Activated naive CD4-positive, alpha-beta T cell treated with anti-CD3 and anti-CD28 coated beads for 36 hours (primary cell): ENCODE measurements around the gene ZFP57. TPM values are rescaled to one million over a fixed set of nuclear protein-coding genes. Genes with fewer than 3 reads are reported as not detected.

ENCODE experiments used
- CTCF ChIA-PET: fragments of 350-600 bp; sonication (Branson Sonifier 250); formaldehyde crosslinking; loops from one replicate; lab custom pipeline; 2021; ENCODE audit warnings: antibody characterized with exemption; lab: Charles Lee
- DNase-seq: peaks from one replicate; pipeline ENCODE4 v3.0.0-alpha.2; 2020
- H3K27ac Mint-ChIP-seq: one replicate; pipeline ENCODE4 v1.8.0; 2021; ENCODE audit warnings: mild to moderate bottlenecking, mixed read lengths
- H3K27me3 Mint-ChIP-seq: one replicate; pipeline ENCODE4 v1.8.0; 2021; ENCODE audit warnings: low read depth, mixed read lengths
- H3K36me3 Mint-ChIP-seq: one replicate; pipeline ENCODE4 v1.8.0; 2021; ENCODE audit warnings: low read depth, mixed read lengths
- H3K4me1 Mint-ChIP-seq: one replicate; pipeline ENCODE4 v1.8.0; 2021; ENCODE audit warnings: low read depth, mixed read lengths
- H3K4me3 Mint-ChIP-seq: one replicate; pipeline ENCODE4 v1.8.0; 2021; ENCODE audit warnings: mild to moderate bottlenecking, moderate library complexity, mixed read lengths
- H3K9me3 Mint-ChIP-seq: one replicate; pipeline ENCODE4 v1.8.0; 2021; ENCODE audit warnings: mixed read lengths
- intact Hi-C: fragments of 100-400 bp; cut with micrococcal nuclease; formaldehyde crosslinking; loops from one replicate; pipeline ENCODE4 v1.15.1; 2023
- total RNA-seq, 2 experiments: library from RNA; stranded (reverse); gene quantifications; one replicate each; pipeline ENCODE4 v1.2.3, GENCODE V29; 2021

ZFP57 gene
- total RNA-seq, 2 experiments from 2014 or later: not detected

DNA sequence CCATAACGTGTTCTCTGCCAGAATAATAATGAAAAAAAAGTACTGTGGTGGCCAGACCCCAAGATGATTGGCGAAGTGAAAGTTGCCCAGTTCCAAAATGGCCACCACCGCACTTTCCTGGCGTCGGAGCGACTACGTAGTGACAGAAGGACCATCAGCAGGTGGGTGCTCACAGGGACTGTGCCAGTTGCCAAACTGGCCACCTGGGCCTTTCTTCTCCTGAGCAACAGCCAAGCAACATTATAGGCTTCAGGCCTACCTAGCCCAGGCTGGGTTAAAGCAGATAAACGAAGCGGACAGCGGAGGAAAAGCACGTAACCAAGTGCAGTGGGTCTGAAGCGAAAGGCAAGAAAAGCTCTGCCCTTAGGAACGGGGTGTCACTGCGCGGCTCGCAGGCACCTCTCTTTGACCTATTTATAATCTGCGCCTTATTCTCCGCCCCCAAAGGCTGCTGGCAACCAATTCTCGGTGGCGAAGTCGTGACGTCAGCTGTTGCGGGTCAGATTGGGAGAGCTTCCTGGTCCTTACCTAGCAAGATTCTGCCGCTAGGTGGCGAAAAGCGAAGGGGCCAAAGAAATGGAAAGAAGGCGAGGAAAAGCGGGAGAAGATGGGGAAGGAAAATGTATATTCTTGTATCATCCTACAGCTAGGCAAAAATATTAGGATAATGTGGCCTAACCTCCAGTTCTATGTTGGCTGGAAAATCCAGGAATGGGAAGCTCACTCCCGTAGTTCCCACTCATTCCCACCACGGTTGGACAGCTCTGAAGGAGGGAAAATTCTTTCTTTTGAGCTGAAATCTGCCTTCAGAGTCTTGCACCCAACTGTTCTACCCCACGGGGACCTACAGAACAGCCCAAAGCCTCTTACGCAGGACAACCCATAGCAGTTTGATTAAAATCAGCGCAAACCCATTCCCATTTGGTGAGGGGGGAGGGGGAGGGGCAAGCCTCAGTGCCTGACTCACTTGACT lies 31.0 kb downstream of the ZFP57 start:
- CTCF ChIA-PET: interaction anchor here (0.6 to 7.1 kb wide), 36 partner anchors 9 to 472 kb away, joined by 3 to 145 read pairs (median 4); partner anchors contain the start of gene GABBR1
- Mint-ChIP-seq H3K36me3 (no peaks in the 10 kb centered on the region), H3K27ac (peak overlapping the region; percentile 92), H3K27me3 (no peaks in the 10 kb centered on the region), H3K9me3 (no peaks in the 10 kb centered on the region), H3K4me1 (peaks cover 4% of the 10 kb centered on the region), H3K4me3 (peak overlapping the region; percentile 92)
- intact Hi-C loops: loop anchor here (1.0 to 5.0 kb wide), 5 partner anchors 17 to 177 kb away; partner anchors contain the start of genes GABBR1, HLA-F and HLA-G
- DNase-seq: peak; percentile 99

DNA sequence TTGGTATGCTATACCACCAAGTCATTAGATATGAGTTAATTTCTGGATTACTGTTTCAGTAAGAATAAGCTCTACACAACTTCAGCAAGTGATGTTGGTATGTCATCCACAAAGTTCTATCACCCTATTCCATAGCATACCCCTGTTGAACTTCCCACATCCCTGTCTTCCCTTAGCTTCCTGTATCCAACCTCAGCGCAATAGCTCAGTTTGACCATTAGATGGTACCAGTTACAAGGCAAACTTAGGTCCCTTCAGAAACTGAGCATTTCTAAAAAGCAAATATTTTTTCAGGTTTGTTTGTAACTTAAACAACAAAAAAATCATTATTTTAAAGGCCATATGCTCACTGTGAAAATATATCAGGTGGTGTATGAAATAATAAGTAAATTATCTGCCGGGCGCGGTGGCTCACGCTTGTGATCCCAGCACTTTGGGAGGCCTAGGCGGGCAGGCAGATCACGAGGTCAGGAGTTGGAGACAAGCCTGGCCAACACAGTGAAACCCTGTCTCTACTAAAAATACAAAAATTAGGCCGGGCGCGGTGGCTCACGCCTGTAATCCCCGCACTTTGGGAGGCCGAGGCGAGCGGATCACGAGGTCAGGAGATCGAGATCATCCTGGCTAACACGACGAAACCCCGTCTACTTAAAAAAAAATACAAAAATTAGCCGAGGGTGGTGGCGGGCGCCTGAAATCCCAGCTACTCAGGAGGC lies 32.9 kb downstream of the ZFP57 start:
- no peaks in the 10 kb centered on the region for H3K9me3 Mint-ChIP-seq
- H3K4me3 Mint-ChIP-seq: no peak overlapping the region
- intact Hi-C loops: loop anchor here (2.0 kb wide), 1 partner anchor 15 kb away; the partner anchor contains the start of gene GABBR1
- H3K27ac Mint-ChIP-seq: no peak overlapping the region
- H3K4me1 Mint-ChIP-seq: peaks cover 7% of the 10 kb centered on the region
- no peaks in the 10 kb centered on the region for H3K36me3 Mint-ChIP-seq
- H3K27me3 Mint-ChIP-seq: no peaks in the 10 kb centered on the region
- CTCF ChIA-PET: interaction anchor here (0.8 to 1.5 kb wide), 8 partner anchors 10 to 187 kb away, joined by 3 to 7 read pairs (median 4); no protein-coding TSS in a partner anchor
- no peak for DNase-seq

DNA sequence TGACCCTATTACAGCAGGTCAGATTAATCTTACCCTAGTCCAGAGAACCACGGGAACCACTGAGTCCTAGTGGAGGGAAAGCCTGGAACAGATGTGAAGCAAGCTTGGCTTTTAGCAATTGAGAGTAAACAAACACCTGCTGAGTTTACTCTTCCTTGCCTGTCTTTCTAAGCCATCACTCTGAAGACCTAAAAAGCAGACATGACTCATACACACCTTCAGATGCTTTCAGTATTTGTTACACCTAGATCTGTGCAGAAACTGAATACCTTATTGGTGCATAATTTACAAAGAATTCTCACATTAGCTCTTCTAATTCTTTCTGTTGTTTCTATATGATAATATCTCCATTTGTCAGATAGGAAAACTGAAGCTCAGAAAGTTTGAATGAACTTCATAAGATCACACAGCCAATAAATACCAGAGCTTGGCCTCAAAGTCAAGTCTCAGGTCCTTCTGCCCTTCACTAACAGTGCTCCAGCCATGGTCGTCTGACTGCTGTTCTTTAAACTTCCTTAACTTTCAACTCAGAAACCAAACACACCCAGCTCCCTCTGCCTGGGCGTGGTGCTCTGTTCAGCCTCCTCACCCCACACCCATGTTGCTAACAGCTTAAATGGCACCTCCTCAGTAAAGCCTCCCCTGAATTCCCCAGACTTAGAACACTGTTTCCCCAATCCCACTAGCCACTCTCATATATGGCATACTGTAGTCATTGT lies 39.4 kb downstream of the ZFP57 start:
- Mint-ChIP-seq H3K36me3 (no peaks in the 10 kb centered on the region), H3K27ac (peak overlapping the region; percentile 84), H3K4me3 (peak overlapping the region; percentile 20), H3K27me3 (no peaks in the 10 kb centered on the region), H3K4me1 (peaks cover 24% of the 10 kb centered on the region), H3K9me3 (no peaks in the 10 kb centered on the region)
- DNase-seq: peak; percentile 40
- CTCF ChIA-PET: interaction anchor here (0.9 to 9.8 kb wide), 5 partner anchors 11 to 719 kb away, joined by 3 to 145 read pairs (median 4); no protein-coding TSS in a partner anchor
- intact Hi-C loops: no loop called here

DNA sequence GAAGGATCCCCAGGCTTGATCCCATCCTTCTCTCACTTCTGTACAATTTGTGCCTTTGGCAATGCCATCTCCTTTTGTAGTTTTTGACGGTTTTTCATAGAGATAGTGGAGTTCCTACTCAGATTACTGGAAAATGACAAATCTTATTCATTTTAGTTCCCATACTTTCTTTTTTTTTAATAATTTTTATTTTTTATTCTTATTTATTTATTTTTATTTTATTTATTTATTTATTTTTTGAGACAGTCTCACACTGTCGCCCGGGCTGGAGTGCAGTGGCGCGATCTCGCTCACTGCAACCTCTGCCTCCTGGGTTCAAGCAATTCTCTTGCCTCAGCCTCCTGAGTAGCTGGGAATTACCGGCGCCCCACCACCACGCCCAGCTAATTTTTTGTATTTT lies 43.7 kb downstream of the ZFP57 start:
- H3K4me3 Mint-ChIP-seq: no peak overlapping the region
- H3K27me3 Mint-ChIP-seq: no peaks in the 10 kb centered on the region
- CTCF ChIA-PET: interaction anchor here (1.4 to 9.8 kb wide), 2 partner anchors 8 to 15 kb away, joined by 5 to 145 read pairs; no protein-coding TSS in a partner anchor
- H3K4me1 Mint-ChIP-seq: peaks cover 22% of the 10 kb centered on the region
- DNase-seq: no peak
- H3K9me3 Mint-ChIP-seq: no peaks in the 10 kb centered on the region
- intact Hi-C loops: no loop called here
- no peak overlapping the region for H3K27ac Mint-ChIP-seq
- H3K36me3 Mint-ChIP-seq: no peaks in the 10 kb centered on the region

DNA sequence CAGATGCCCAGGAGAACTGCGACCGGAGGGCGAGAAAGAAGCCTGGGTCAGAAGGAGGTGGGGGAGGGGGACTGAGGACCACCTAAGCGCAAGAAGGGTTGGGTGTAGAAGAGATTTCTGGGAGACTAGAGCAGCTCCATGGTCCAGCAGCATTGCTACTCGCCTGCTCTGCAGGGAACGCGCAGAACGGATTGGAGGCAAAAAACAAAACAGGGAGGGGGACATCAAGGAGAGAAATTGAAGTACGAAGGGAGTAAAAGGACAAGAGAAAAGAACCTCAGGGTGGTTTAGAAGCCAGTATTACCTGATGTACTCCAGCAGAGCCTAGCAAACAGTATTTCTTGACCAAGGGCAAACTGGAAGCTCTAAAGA lies 47.4 kb downstream of the ZFP57 start:
- DNase-seq: no peak
- Mint-ChIP-seq H3K36me3 (no peaks in the 10 kb centered on the region), H3K4me1 (peaks cover 36% of the 10 kb centered on the region), H3K27ac (no peak overlapping the region), H3K27me3 (no peaks in the 10 kb centered on the region), H3K9me3 (no peaks in the 10 kb centered on the region), H3K4me3 (peak overlapping the region; percentile 74)
- intact Hi-C loops: loop anchor here (2.0 kb wide), 1 partner anchor 15 kb away; no protein-coding TSS in a partner anchor
- CTCF ChIA-PET: interaction anchor here (0.6 to 1.9 kb wide), 5 partner anchors 16 to 533 kb away, joined by 3 to 14 read pairs (median 5); no protein-coding TSS in a partner anchor

DNA sequence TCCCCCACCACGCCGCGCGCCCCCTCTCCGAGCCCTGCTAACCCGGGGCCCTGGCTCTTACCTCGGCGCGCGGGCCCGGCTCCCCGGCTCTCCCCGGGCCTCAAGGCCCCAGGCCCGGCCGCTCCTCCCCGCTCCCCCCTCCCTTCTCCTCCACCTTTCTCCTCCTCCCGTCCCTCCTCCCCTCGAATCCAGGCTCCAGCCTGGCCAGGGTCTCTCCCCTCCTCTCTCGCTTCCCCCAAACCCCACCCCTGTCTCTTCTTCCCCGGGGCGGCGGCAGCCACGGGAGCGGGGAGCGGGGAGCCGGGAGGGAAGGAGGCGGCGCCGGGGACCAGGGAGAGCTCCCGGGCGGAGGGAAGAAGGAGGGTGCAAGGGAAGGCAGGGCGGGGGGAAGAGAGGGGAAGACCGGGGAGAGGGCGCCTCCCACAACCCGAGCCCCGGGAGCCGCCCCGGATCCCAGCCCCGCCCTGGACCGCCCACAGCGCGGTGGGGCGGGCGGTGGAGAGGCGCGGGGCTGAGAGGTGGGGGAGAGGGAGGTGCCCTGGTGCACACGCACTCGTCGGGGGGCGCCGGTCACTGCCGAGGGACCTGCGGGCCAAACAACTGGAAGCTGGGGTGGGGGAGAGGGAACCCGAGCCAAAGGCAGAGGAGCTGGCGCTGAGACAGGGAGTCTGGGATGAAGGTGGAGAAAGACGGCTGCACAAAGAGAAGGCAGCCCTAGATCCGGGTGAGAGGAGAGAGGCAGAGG lies 48.0 kb downstream of the ZFP57 start, which contains the start of gene GABBR1:
TSS of gene GABBR1 (minus strand) at position 395 of the 745 bp plus-strand sequence. CDS start 798 bp downstream, outside the sequence.
- H3K9me3 Mint-ChIP-seq: no peaks in the 10 kb centered on the region
- H3K36me3 Mint-ChIP-seq: no peaks in the 10 kb centered on the region
- CTCF ChIA-PET: interaction anchor here (0.6 to 1.9 kb wide), 4 partner anchors 17 to 534 kb away, joined by 3 to 14 read pairs (median 6); no protein-coding TSS in a partner anchor
- H3K4me3 Mint-ChIP-seq: peak within 1 kb of the TSS; percentile 74
- H3K4me1 Mint-ChIP-seq: peaks cover 38% of the 10 kb centered on the region
- intact Hi-C loops: loop anchor here (2.0 kb wide), 1 partner anchor 16 kb away; no protein-coding TSS in a partner anchor
- no peaks in the 10 kb centered on the region for H3K27me3 Mint-ChIP-seq
- H3K27ac Mint-ChIP-seq: no peak within 1 kb of the TSS
- DNase-seq: peak; percentile 77

DNA sequence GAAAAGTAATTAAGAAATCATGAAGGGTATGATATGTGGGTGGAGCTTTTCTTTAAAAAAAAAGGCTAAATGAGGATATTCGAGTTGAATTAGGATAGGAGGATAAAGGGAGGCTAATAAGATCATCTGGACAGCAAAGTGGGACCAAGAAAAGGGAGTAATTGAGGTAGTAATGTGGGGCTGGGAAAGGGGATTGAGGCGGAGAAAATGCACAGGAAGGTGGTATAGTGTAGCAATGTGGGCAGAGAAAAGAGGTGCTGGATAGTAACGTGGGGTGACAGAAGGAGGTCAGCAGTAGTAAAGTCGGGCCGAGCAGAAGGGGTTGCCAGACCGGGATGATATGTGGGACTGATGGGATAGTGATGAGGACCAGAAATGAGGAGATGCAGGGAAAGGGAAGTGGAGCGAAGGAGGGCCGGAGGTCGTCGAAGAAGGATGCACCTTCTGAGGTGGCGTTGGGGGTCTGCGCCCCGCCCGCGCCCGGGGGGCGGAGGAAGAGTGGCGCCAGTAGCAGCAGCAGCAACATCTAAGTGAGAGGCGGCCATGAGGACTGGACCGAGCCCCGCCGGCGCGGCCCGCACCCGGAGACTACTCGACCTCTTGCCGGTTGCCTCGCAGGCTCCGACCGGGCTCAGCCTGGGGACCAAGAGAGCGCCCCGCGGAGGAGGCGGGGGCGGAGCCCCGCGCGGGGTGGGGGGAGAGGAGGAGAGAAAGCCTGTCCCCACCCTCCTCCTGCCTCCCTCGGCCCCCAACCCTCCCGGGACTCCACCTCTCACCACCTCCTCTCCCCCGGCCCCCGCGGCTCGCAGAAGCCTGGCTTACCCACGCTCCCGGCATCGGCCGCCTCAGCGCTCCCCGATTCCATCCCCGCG lies 48.9 kb downstream of the ZFP57 start:
- no peaks in the 10 kb centered on the region for H3K9me3 Mint-ChIP-seq
- no peaks in the 10 kb centered on the region for H3K36me3 Mint-ChIP-seq
- intact Hi-C loops: loop anchor here (2.0 kb wide), 1 partner anchor 17 kb away; no protein-coding TSS in a partner anchor
- CTCF ChIA-PET: interaction anchor here (1.0 to 3.9 kb wide), 2 partner anchors 18 to 22 kb away, joined by 6 to 21 read pairs; no protein-coding TSS in a partner anchor
- H3K4me1 Mint-ChIP-seq: peaks cover 38% of the 10 kb centered on the region
- DNase-seq: peak; percentile 41
- no peak overlapping the region for H3K27ac Mint-ChIP-seq
- peak overlapping the region; percentile 74 for H3K4me3 Mint-ChIP-seq
- H3K27me3 Mint-ChIP-seq: peaks cover under 1% of the 10 kb centered on the region

DNA sequence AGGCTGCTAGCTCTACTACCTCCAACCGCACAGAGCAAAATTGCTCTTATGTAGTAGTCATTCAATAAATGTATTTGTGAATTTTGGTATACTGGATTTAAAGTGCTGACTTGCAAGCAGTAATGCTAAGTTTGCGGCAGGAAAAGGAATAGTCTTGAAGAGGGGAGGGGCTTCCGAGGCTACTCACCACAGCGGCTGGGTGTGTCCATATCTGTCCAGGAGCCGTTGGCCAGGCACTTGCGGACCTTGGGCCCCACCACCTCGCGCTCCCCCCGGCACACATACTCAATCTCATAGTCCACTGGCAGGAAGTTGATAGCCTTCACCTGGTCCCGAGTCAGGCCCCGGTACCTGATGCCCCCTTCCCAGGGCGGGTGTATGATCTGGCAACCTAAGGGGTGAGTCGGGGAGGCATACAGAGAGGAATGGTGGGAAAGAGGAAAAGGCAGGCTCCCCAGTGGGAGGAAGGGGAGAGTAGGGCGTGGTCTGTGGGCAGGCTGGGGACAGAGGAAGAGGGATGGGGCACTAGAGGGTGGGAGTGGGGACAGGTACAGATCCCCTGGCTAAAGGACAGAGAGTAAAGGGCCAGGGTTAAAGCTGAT lies 49.6 kb downstream of the ZFP57 start:
- H3K4me3 Mint-ChIP-seq: peak overlapping the region; percentile 74
- H3K9me3 Mint-ChIP-seq: no peaks in the 10 kb centered on the region
- CTCF ChIA-PET: interaction anchor here (1.5 to 3.9 kb wide), 2 partner anchors 19 to 23 kb away, joined by 7 to 21 read pairs; no protein-coding TSS in a partner anchor
- peaks cover 38% of the 10 kb centered on the region for H3K4me1 Mint-ChIP-seq
- intact Hi-C loops: no loop called here
- DNase-seq: no peak
- peaks cover 3% of the 10 kb centered on the region for H3K27me3 Mint-ChIP-seq
- no peak overlapping the region for H3K27ac Mint-ChIP-seq
- no peaks in the 10 kb centered on the region for H3K36me3 Mint-ChIP-seq

DNA sequence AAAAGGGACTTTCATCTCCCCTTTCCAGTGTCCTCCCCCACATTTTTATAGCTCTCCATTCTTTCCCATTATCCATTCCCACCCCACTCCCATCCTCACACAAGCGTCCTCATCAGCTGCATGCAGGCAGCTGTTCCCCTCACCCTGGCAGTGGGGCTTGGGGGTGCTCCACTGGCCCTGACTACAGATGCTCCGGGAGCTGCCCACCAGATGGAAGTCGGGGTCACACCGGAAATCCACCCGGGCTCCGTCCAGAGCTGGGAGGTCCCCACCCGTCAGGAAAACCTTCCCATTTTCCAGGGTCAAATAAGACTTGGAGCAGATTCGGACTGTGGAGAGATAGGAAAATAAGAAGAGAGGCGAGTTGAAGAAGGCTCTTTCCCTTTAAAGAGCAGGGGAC lies 50.6 kb downstream of the ZFP57 start:
- Mint-ChIP-seq H3K27ac (no peak overlapping the region), H3K9me3 (no peaks in the 10 kb centered on the region), H3K4me3 (no peak overlapping the region), H3K36me3 (no peaks in the 10 kb centered on the region), H3K27me3 (peaks cover 3% of the 10 kb centered on the region), H3K4me1 (peaks cover 38% of the 10 kb centered on the region)
- no peak for DNase-seq
- intact Hi-C loops: no loop called here
- CTCF ChIA-PET: interaction anchor here (0.6 to 3.9 kb wide), 5 partner anchors 11 to 86 kb away, joined by 3 to 21 read pairs (median 7); no protein-coding TSS in a partner anchor
